Trophoblast cell (in vitro differentiated cells and primary cell): Measurements from ENCODE around the gene TBL1XR1.
"Not testable (repeated sequence)": the region's sequence is repeated elsewhere in the genome, so short reads cannot be mapped to it uniquely, and the experiment has no call there.

ENCODE experiments used
- DNase-seq, 2 donors: peaks; one replicate each; pipeline ENCODE4 v3.0.0-alpha.2; 2016
- H2AFZ ChIP-seq: 2 replicates; pipeline ENCODE4 v1.6.1; 2013; ENCODE audit warnings: low read length, moderate library complexity, mild to moderate bottlenecking; ENCODE audit not compliant: insufficient read depth, poor library complexity
- H2AK5ac ChIP-seq: 2 replicates; pipeline ENCODE4 v1.6.1; 2013; ENCODE audit warnings: mild to moderate bottlenecking, low read length
- H2BK120ac ChIP-seq: 2 replicates; pipeline ENCODE4 v1.6.1; 2013; ENCODE audit warnings: low read length, mild to moderate bottlenecking, moderate library complexity; ENCODE audit not compliant: insufficient read depth, poor library complexity
- H2BK12ac ChIP-seq: 2 replicates; pipeline ENCODE4 v1.6.1; 2013; ENCODE audit warnings: mild to moderate bottlenecking, low read length, moderate library complexity
- H2BK5ac ChIP-seq: 2 replicates; pipeline ENCODE4 v1.6.1; 2013; ENCODE audit warnings: low read length, low read depth, moderate library complexity, mild to moderate bottlenecking; ENCODE audit not compliant: poor library complexity
- H3K14ac ChIP-seq: 2 replicates; pipeline ENCODE4 v1.6.1; 2013; ENCODE audit warnings: mild to moderate bottlenecking, low read length
- H3K18ac ChIP-seq: 2 replicates; pipeline ENCODE4 v1.6.1; 2013; ENCODE audit warnings: mild to moderate bottlenecking, low read length
- H3K23ac ChIP-seq: 2 replicates; pipeline ENCODE4 v1.6.1; 2013; ENCODE audit warnings: low read length
- H3K27ac ChIP-seq: 2 replicates; pipeline ENCODE4 v1.5.1; 2013; ENCODE audit warnings: low read depth, mild to moderate bottlenecking, inconsistent platforms, low read length, moderate library complexity
- H3K27me3 ChIP-seq: 2 replicates; pipeline ENCODE4 v1.6.1; 2013; ENCODE audit warnings: inconsistent platforms, mild to moderate bottlenecking, low read length, moderate library complexity; ENCODE audit not compliant: insufficient read depth
- H3K36me3 ChIP-seq, 2 experiments: 1 replicate in 1 of 2; 2 replicates in 1 of 2; pipeline ENCODE4 v1.6.1; 2013; ENCODE audit warnings: low read length in 2 of 2, mild to moderate bottlenecking in 2 of 2, moderate library complexity in 1 of 2; ENCODE audit not compliant: insufficient read depth in 2 of 2, control insufficient read depth in 1 of 2
- H3K4ac ChIP-seq: 2 replicates; pipeline ENCODE4 v1.6.1; 2013; ENCODE audit warnings: low read depth, mild to moderate bottlenecking, low read length, moderate library complexity
- H3K4me1 ChIP-seq, 2 experiments: 1 replicate in 1 of 2; 2 replicates in 1 of 2; pipeline ENCODE4 v1.6.1; 2013; ENCODE audit warnings: low read length in 2 of 2, mild to moderate bottlenecking in 2 of 2, moderate library complexity in 1 of 2; ENCODE audit not compliant: insufficient read depth in 2 of 2, control insufficient read depth in 1 of 2
- H3K4me2 ChIP-seq: 2 replicates; pipeline ENCODE4 v1.6.1; 2013; ENCODE audit warnings: inconsistent platforms, mild to moderate bottlenecking, low read length, moderate library complexity
- H3K4me3 ChIP-seq: 2 replicates; pipeline ENCODE4 v1.5.1; 2013; ENCODE audit warnings: mild to moderate bottlenecking, low read depth, low read length, inconsistent platforms
- H3K79me1 ChIP-seq: one replicate; pipeline ENCODE4 v1.6.1; 2013; ENCODE audit warnings: low read length
- H3K79me2 ChIP-seq: 2 replicates; pipeline ENCODE4 v1.6.1; 2013; ENCODE audit warnings: low read length, mild to moderate bottlenecking; ENCODE audit not compliant: control insufficient read depth, insufficient read depth, poor library complexity
- H3K9ac ChIP-seq: 2 replicates; pipeline ENCODE4 v1.6.1; 2013; ENCODE audit warnings: mild to moderate bottlenecking, low read length
- H3K9me3 ChIP-seq: 2 replicates; pipeline ENCODE4 v1.6.1; 2013; ENCODE audit warnings: low read depth, mild to moderate bottlenecking, control low read depth, inconsistent platforms, low read length; ENCODE audit not compliant: insufficient read depth
- H4K12ac ChIP-seq: 2 replicates; pipeline ENCODE4 v1.6.1; 2013; ENCODE audit warnings: low read depth, mild to moderate bottlenecking, low read length, moderate library complexity
- H4K8ac ChIP-seq: 2 replicates; pipeline ENCODE4 v1.6.1; 2013; ENCODE audit warnings: low read depth, mild to moderate bottlenecking, low read length, moderate library complexity
- H4K91ac ChIP-seq: one replicate; pipeline ENCODE4 v1.6.1; 2013; ENCODE audit warnings: low read depth, mild to moderate bottlenecking, low read length, moderate library complexity
- WGBS: extraction: QIAGEN DNeasy Blood & Tissue Kit; methylation state at CpG from one replicate; pipeline ENCODE4 v1.1.7; 2013; ENCODE audit warnings: missing lambda C conversion rate; ENCODE audit not compliant: insufficient read length, insufficient coverage; ENCODE audit errors: extremely low coverage; 5-methylcytosine and 5-hydroxymethylcytosine counted together

Gene TBL1XR1

GRCh38 chr3:177144922-177145321 is 52.4 kb downstream of the TBL1XR1 start:
- WGBS: no CpG with 5 or more reads among the region's 3 CpGs
- H2AFZ ChIP-seq: no peak overlapping the region

GRCh38 chr3:177141899-177142646 is 55.2 kb downstream of the TBL1XR1 start:
- no peak overlapping the region for H2BK12ac ChIP-seq
- H2BK5ac ChIP-seq: no peak overlapping the region
- no peaks in the 10 kb centered on the region for H3K79me1 ChIP-seq
- H3K23ac ChIP-seq: no peak overlapping the region
- no peak overlapping the region for H2AK5ac ChIP-seq
- no peak overlapping the region for H4K8ac ChIP-seq
- no peak overlapping the region for H3K18ac ChIP-seq
- DNase-seq: no peak
- peaks cover 16% of the 10 kb centered on the region for H3K79me2 ChIP-seq
- H2AFZ ChIP-seq: no peak overlapping the region
- H3K36me3 ChIP-seq: no peaks in the 10 kb centered on the region
- no peaks in the 10 kb centered on the region for H3K27me3 ChIP-seq
- no CpG with 5 or more reads among the region's 6 CpGs for WGBS
- peaks cover 0 to 3% of the 10 kb centered on the region in 2 experiments for H3K4me1 ChIP-seq
- H3K4me2 ChIP-seq: no peak overlapping the region
- peak overlapping the region; percentile 96 for H3K4ac ChIP-seq
- no peak overlapping the region for H4K12ac ChIP-seq
- H4K91ac ChIP-seq: no peak overlapping the region
- H2BK120ac ChIP-seq: no peak overlapping the region
- H3K9me3 ChIP-seq: no peaks in the 10 kb centered on the region
- no peak overlapping the region for H3K4me3 ChIP-seq
- H3K27ac ChIP-seq: no peak overlapping the region
- H3K9ac ChIP-seq: no peak overlapping the region
- no peak overlapping the region for H3K14ac ChIP-seq

More at GRCh38 chr3:177144922-177145321, 52.4 kb downstream of the TBL1XR1 start:
- Histone ChIP-seq H2BK120ac (no peak overlapping the region), H3K79me2 (peaks cover 9% of the 10 kb centered on the region), H3K23ac (no peak overlapping the region), H3K79me1 (no peaks in the 10 kb centered on the region), H2AK5ac (no peak overlapping the region), H4K12ac (no peak overlapping the region), H2BK12ac (no peak overlapping the region), H3K9ac (no peak overlapping the region), H3K27ac (no peak overlapping the region), H3K4ac (no peak overlapping the region), H3K36me3 (no peaks in the 10 kb centered on the region), H3K14ac (no peak overlapping the region), H3K18ac (no peak overlapping the region), H4K91ac (no peak overlapping the region), H3K9me3 (no peaks in the 10 kb centered on the region), H2BK5ac (no peak overlapping the region), H4K8ac (no peak overlapping the region), H3K4me1 (no peaks in the 10 kb centered on the region), H3K27me3 (no peaks in the 10 kb centered on the region), H3K4me3 (no peak overlapping the region), H3K4me2 (peak overlapping the region; percentile 35)
- DNase-seq: peak; percentile 44 to 80

GRCh38 chr3:177141471-177141870 is 55.8 kb downstream of the TBL1XR1 start:
- no peak for DNase-seq
- Histone ChIP-seq H3K79me1 (no peaks in the 10 kb centered on the region), H2BK5ac (no peak overlapping the region), H3K9ac (no peak overlapping the region), H3K4me3 (no peak overlapping the region), H4K8ac (no peak overlapping the region), H2BK120ac (no peak overlapping the region), H4K12ac (no peak overlapping the region), H3K79me2 (peaks cover 17% of the 10 kb centered on the region), H3K4me2 (no peak overlapping the region), H2AFZ (no peak overlapping the region), H4K91ac (no peak overlapping the region), H3K4ac (no peak overlapping the region), H2BK12ac (no peak overlapping the region), H3K23ac (no peak overlapping the region), H3K9me3 (no peaks in the 10 kb centered on the region), H3K36me3 (no peaks in the 10 kb centered on the region), H3K27ac (no peak overlapping the region), H3K14ac (no peak overlapping the region), H3K18ac (no peak overlapping the region), H3K27me3 (no peaks in the 10 kb centered on the region), H3K4me1 (peaks cover 0 to 3% of the 10 kb centered on the region in 2 experiments), H2AK5ac (no peak overlapping the region)
- WGBS: no CpG with 5 or more reads among the region's 6 CpGs

- H2BK12ac ChIP-seq, H3K9ac ChIP-seq: not testable (repeated sequence)
- peaks cover 20% of the 10 kb centered on the region for H3K79me2 ChIP-seq
These were observed 58.1 kb downstream of the TBL1XR1 start for GRCh38 chr3:177139220-177139619.

More at GRCh38 chr3:177139220-177139619, 58.1 kb downstream of the TBL1XR1 start:
- H2BK120ac ChIP-seq, H2AFZ ChIP-seq, H4K12ac ChIP-seq, H3K4me2 ChIP-seq, H3K4me3 ChIP-seq, H3K4ac ChIP-seq, H3K27ac ChIP-seq, H2AK5ac ChIP-seq, H3K9me3 ChIP-seq, H4K91ac ChIP-seq, H3K14ac ChIP-seq, H3K4me1 ChIP-seq, H2BK5ac ChIP-seq, H4K8ac ChIP-seq, H3K27me3 ChIP-seq, DNase-seq, H3K23ac ChIP-seq, H3K18ac ChIP-seq, H3K79me1 ChIP-seq, H3K36me3 ChIP-seq: not testable (repeated sequence)
- no CpG with 5 or more reads among the region's 10 CpGs for WGBS
